ENCODE data around the gene SH3D21. TPM values are rescaled to one million over a fixed set of nuclear protein-coding genes. Genes with fewer than 3 reads are reported as not detected.

Gene SH3D21
- total RNA-seq, 2 experiments from 2014 or later = 1.9 to 2.6 TPM

DNA sequence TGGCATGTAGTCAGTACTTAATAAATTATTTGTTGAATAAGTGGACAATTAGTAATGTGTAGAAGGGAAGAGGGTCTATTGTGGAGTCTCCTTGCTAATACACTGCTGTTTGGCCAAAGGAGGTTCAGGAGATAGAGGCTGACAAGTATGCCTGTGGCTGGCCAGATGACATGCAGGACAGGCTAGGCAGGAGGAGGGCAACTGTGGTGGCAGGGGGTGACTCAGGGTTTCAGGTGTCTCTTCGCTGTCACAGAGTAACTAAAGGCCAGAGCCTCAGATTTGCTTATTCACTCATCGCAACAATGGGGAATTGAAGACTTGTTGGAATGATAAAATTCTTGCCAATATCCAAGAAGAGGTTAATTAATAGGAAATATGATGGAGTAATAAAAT lies 48.8 kb upstream of the SH3D21 start:
- ChIA-PET CTCF (no interaction called here), POLR2A (no interaction called here)
- peaks cover 3% of the 10 kb centered on the region for H3K4me1 ChIP-seq (ENCODE audit: insufficient read depth, low read length)
- H3K27me3 ChIP-seq (ENCODE audit: control insufficient read depth in 1 of 2, insufficient read depth in 2 of 2, low read length in 2 of 2) = no peaks in the 10 kb centered on the region
- intact Hi-C loops (cut with DNase I, micrococcal nuclease) = no loop called here
- no peaks in the 10 kb centered on the region for H3K27me3 Mint-ChIP-seq
- H3K27ac Mint-ChIP-seq = no peak overlapping the region
- no peak overlapping the region for H3K4me3 ChIP-seq (ENCODE audit: low read length)
- H3K9me3 Mint-ChIP-seq = no peaks in the 10 kb centered on the region
- DNase-seq (no peak), ATAC-seq (ENCODE audit: poor library complexity) (no peak)
- no peak overlapping the region for H3K27ac ChIP-seq (ENCODE audit: low read depth in 1 of 2, low read length in 2 of 2)
- H3K36me3 Mint-ChIP-seq (ENCODE audit: low read depth) = peaks cover 79% of the 10 kb centered on the region
- no peak overlapping the region for H3K4me3 Mint-ChIP-seq
- H3K36me3 ChIP-seq (ENCODE audit: insufficient read depth, low read length) = peaks cover 38% of the 10 kb centered on the region
- H3K9me3 ChIP-seq (ENCODE audit: control insufficient read depth in 1 of 2, insufficient read depth in 1 of 2, low read length in 2 of 2) = no peaks in the 10 kb centered on the region
- TF ChIP-seq, protein P1, sequence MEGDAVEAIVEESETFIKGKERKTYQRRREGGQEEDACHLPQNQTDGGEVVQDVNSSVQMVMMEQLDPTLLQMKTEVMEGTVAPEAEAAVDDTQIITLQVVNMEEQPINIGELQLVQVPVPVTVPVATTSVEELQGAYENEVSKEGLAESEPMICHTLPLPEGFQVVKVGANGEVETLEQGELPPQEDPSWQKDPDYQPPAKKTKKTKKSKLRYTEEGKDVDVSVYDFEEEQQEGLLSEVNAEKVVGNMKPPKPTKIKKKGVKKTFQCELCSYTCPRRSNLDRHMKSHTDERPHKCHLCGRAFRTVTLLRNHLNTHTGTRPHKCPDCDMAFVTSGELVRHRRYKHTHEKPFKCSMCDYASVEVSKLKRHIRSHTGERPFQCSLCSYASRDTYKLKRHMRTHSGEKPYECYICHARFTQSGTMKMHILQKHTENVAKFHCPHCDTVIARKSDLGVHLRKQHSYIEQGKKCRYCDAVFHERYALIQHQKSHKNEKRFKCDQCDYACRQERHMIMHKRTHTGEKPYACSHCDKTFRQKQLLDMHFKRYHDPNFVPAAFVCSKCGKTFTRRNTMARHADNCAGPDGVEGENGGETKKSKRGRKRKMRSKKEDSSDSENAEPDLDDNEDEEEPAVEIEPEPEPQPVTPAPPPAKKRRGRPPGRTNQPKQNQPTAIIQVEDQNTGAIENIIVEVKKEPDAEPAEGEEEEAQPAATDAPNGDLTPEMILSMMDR (IDR thresholded peaks at IDR 0.05) = no peak
- peaks cover 50% of the 10 kb centered on the region for H3K4me1 Mint-ChIP-seq (ENCODE audit: low read depth)

DNA sequence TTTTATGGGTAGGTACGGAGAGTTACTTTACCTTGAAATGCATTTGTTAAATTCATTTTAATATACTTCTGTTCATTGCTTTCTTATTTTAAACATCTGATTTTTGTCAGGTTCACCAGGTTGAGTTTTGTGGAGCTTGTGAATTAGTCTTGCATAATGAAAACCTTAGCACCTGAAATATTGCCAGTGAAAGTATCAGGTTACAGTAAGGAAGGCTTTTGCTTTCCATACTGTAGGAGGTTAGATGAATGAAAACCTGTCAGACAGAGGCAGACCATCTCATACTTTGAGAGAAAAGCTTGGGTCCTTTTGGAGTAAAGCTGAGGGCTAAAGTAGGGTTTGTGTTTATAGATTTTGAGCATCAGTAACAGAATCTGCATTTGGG lies 47.2 kb upstream of the SH3D21 start:
- DNase-seq (no peak), ATAC-seq (ENCODE audit: poor library complexity) (no peak)
- Mint-ChIP-seq H3K4me3 (no peak overlapping the region), H3K4me1 (ENCODE audit: low read depth) (peaks cover 42% of the 10 kb centered on the region), H3K9me3 (no peaks in the 10 kb centered on the region), H3K27ac (no peak overlapping the region), H3K36me3 (ENCODE audit: low read depth) (peaks cover 80% of the 10 kb centered on the region), H3K27me3 (no peaks in the 10 kb centered on the region)
- peaks cover 45% of the 10 kb centered on the region for H3K36me3 ChIP-seq (ENCODE audit: insufficient read depth, low read length)
- intact Hi-C loops (cut with DNase I, micrococcal nuclease) = no loop called here
- CTCF ChIA-PET = interaction anchor here (0.8 kb wide), 1 partner anchor 12 kb away, joined by 4 read pairs; no protein-coding TSS in a partner anchor
- H3K4me3 ChIP-seq (ENCODE audit: low read length) = no peak overlapping the region
- H3K9me3 ChIP-seq (ENCODE audit: control insufficient read depth in 1 of 2, insufficient read depth in 1 of 2, low read length in 2 of 2) = no peaks in the 10 kb centered on the region
- H3K4me1 ChIP-seq (ENCODE audit: insufficient read depth, low read length) = peaks cover 2% of the 10 kb centered on the region
- TF ChIP-seq, protein P1 (IDR thresholded peaks at IDR 0.05) = no peak
- POLR2A ChIA-PET = no interaction called here
- no peak overlapping the region for H3K27ac ChIP-seq (ENCODE audit: low read depth in 1 of 2, low read length in 2 of 2)
- no peaks in the 10 kb centered on the region for H3K27me3 ChIP-seq (ENCODE audit: control insufficient read depth in 1 of 2, insufficient read depth in 2 of 2, low read length in 2 of 2)

DNA sequence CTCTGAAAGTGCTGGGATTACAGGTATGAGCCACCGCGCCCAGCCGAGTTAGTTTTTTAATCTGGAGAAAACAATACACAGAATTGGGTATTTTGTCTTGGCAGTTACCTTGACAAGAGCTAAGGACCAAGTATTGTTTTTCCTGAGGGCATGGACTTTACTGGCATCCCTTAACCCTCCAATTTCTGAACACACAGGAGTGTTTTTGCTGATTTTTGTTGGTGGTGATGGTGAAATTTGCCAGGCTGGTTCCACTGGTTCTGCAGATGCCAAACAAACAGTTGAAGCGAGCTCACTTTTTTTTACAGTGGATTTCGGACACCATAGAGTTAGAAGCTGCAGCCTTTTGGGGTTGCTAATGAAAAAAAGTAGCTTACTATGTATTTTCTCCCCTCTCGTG lies 37.2 kb upstream of the SH3D21 start:
- TF ChIP-seq, protein P1 (IDR thresholded peaks at IDR 0.05) = no peak
- Histone ChIP-seq H3K27me3 (ENCODE audit: control insufficient read depth in 1 of 2, insufficient read depth in 2 of 2, low read length in 2 of 2) (no peaks in the 10 kb centered on the region), H3K4me3 (ENCODE audit: low read length) (no peak overlapping the region), H3K27ac (ENCODE audit: low read depth in 1 of 2, low read length in 2 of 2) (no peak overlapping the region), H3K9me3 (ENCODE audit: control insufficient read depth in 1 of 2, insufficient read depth in 1 of 2, low read length in 2 of 2) (no peaks in the 10 kb centered on the region), H3K36me3 (ENCODE audit: insufficient read depth, low read length) (peaks cover 54% of the 10 kb centered on the region), H3K4me1 (ENCODE audit: insufficient read depth, low read length) (no peaks in the 10 kb centered on the region)
- ChIA-PET CTCF (no interaction called here), POLR2A (no interaction called here)
- intact Hi-C loops (cut with DNase I, micrococcal nuclease) = no loop called here
- DNase-seq (no peak), ATAC-seq (ENCODE audit: poor library complexity) (no peak)
- Mint-ChIP-seq H3K9me3 (no peaks in the 10 kb centered on the region), H3K4me3 (no peak overlapping the region), H3K4me1 (ENCODE audit: low read depth) (peaks cover 30% of the 10 kb centered on the region), H3K27me3 (no peaks in the 10 kb centered on the region), H3K36me3 (ENCODE audit: low read depth) (peaks cover 59% of the 10 kb centered on the region), H3K27ac (no peak overlapping the region)
